ENCODE results near the gene FGF10. TPM values are rescaled to one million over a fixed set of nuclear protein-coding genes. Genes with fewer than 3 reads are reported as not detected.

The FGF10 gene
- total and polyA plus RNA-seq, 2 of the 4 experiments (the other 2 are of a cell fraction) = not detected

GRCh38 chr5:44377057-44377456, 12.2 kb downstream of the FGF10 start:
- Histone ChIP-seq H3K56ac (ENCODE audit: extremely low read depth, insufficient read depth, low read length) (no peak overlapping the region), H3K4me1 (ENCODE audit: control insufficient read depth, insufficient read depth, low read length) (no peaks in the 10 kb centered on the region), H3K4ac (ENCODE audit: low read depth, low read length) (no peak overlapping the region), H2AK9ac (replicated peaks; ENCODE audit: low read depth, low read length, poor library complexity) (no peak overlapping the region), H3K27me3 (ENCODE audit: control insufficient read depth, insufficient read depth, low read length) (no peaks in the 10 kb centered on the region), H4K91ac (ENCODE audit: insufficient read depth, low read depth, low read length) (no peak overlapping the region), H3K79me1 (ENCODE audit: low read depth in 1 of 2, low read length in 2 of 2) (no peaks in the 10 kb centered on the region), H4K5ac (ENCODE audit: low read depth, low read length) (no peak overlapping the region), H4K20me1 (ENCODE audit: insufficient read depth, low read length) (no peaks in the 10 kb centered on the region), H2BK15ac (ENCODE audit: low read depth, low read length) (no peak overlapping the region), H3K27ac (ENCODE audit: insufficient read depth, low read length) (no peak overlapping the region), H3K4me3 (ENCODE audit: insufficient read depth, low read depth, low read length) (no peak overlapping the region), H2BK120ac (ENCODE audit: low read depth, low read length) (no peak overlapping the region), H3K9me1 (ENCODE audit: insufficient read depth, low read length) (no peaks in the 10 kb centered on the region), H3K14ac (replicated peaks; ENCODE audit: low read depth, low read length) (no peak overlapping the region), H3K9ac (ENCODE audit: low read depth, low read length) (no peak overlapping the region), H3K18ac (ENCODE audit: low read depth, low read length) (no peak overlapping the region), H3K4me2 (ENCODE audit: low read depth, low read length) (no peak overlapping the region), H2AFZ (replicated peaks; ENCODE audit: low read length, poor library complexity) (no peak overlapping the region), H3K9me3 (ENCODE audit: control insufficient read depth, insufficient read depth, low read length) (no peaks in the 10 kb centered on the region), H2BK5ac (ENCODE audit: low read depth, low read length, poor library complexity, severe bottlenecking) (no peak overlapping the region), H3K36me3 (ENCODE audit: control insufficient read depth, insufficient read depth, low read length) (no peaks in the 10 kb centered on the region), H4K8ac (ENCODE audit: low read depth in 2 of 2, low read length in 2 of 2) (no peak overlapping the region), H3K23ac (ENCODE audit: low read depth, low read length) (no peak overlapping the region), H2AK5ac (ENCODE audit: low read depth, low read length) (no peak overlapping the region), H2BK20ac (ENCODE audit: low read depth, low read length) (no peak overlapping the region)
- dilution Hi-C loops (cut with HindIII; ENCODE audit: low sequenced_read_pairs, unreplicated experiment) (no loop called here), intact Hi-C loops (cut with micrococcal nuclease) (no loop called here), in situ Hi-C loops (cut with MboI; ENCODE audit: low sequenced_read_pairs) (no loop called here)
- TF ChIP-seq CEBPB (IDR thresholded peaks at IDR 0.05; ENCODE audit: low read depth, low read length) = no peak
- no peak for TF ChIP-seq NFE2L2 (IDR thresholded peaks at IDR 0.05; ENCODE audit: low read depth, low read length)
- no peak for TF ChIP-seq CHD1 (IDR thresholded peaks at IDR 0.05; ENCODE audit: low read depth, low read length)
- TF ChIP-seq RFX5 (IDR thresholded peaks at IDR 0.05; ENCODE audit: low read depth, low read length) = no peak
- TF ChIP-seq MAZ (IDR thresholded peaks at IDR 0.05; ENCODE audit: borderline replicate concordance, low read depth, low read length) = no peak
- TF ChIP-seq MAFK (IDR thresholded peaks at IDR 0.05; ENCODE audit: low read depth, low read length) = no peak
- TF ChIP-seq SMC3 (IDR thresholded peaks at IDR 0.05; ENCODE audit: low read depth, low read length) = no peak
- no peak for TF ChIP-seq RCOR1 (IDR thresholded peaks at IDR 0.05; ENCODE audit: insufficient replicate concordance, low read length)
- TF ChIP-seq POLR2A (IDR thresholded peaks at IDR 0.05; ENCODE audit: low read depth, low read length) = no peak
- no peak for TF ChIP-seq FOS (IDR thresholded peaks at IDR 0.05; ENCODE audit: low read depth, low read length)
- no peak for TF ChIP-seq CTCF (conservative IDR thresholded peaks at IDR 0.05; ENCODE audit: low read depth, low read length)
- TF ChIP-seq MXI1 (IDR thresholded peaks at IDR 0.05; ENCODE audit: borderline replicate concordance, low read depth, low read length) = no peak
- TF ChIP-seq BHLHE40 (IDR thresholded peaks at IDR 0.05; ENCODE audit: low read depth, low read length) = no peak
- no peak for TF ChIP-seq ELK1 (IDR thresholded peaks at IDR 0.05; ENCODE audit: borderline replicate concordance, low read depth, low read length)
- no peak for TF ChIP-seq USF2 (IDR thresholded peaks at IDR 0.05; ENCODE audit: low read depth, low read length)
- TF ChIP-seq RAD21 (IDR thresholded peaks at IDR 0.05; ENCODE audit: low read length) = no peak
- WGBS, 2 experiments (ENCODE audit: extremely low coverage in 2 of 2, insufficient read length in 1 of 2) = no CpG with 5 or more reads among the region's 2 CpGs
- ATAC-seq (ENCODE audit: low read depth) = no peak
- ChIA-PET CTCF (no interaction called here), POLR2A (ENCODE audit: unreplicated experiment) (no interaction called here)
- BruUV-seq (replicated peaks) = no TSS peak
- no peak for DNase-seq
